NCI-H2171 (cell line): ENCODE measurements around the gene PIGQ.

Experiments
- DNase-seq: peaks from one replicate; lab custom pipeline; 2025; lab: John Stamatoyannopoulos, UW

The PIGQ gene

GRCh38 chr16:606656-607307 is 37.0 kb downstream of the PIGQ start:
- DNase-seq = no peak

DNA sequence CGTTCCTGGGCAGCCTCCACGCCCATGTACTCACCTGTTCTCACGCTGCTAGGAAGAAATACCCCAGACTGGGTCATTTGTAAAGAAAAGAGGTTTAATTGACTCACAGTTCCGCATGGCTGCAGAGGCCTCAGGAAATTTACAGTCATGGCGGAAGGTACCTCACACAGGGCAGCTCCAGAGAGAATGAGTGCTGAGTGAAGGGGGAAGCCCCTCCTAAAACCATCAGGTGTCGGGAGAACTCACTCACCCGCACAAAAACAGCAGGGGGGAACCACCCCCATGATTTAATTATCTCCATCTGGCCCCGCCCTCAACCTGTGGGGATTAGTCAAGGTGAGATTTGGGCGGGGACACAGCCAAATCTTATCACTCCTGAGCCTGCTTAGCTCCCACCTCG is 38.3 kb downstream of the PIGQ start:
- no peak for DNase-seq

GRCh38 chr16:609316-609715 is 39.5 kb downstream of the PIGQ start:
- no peak for DNase-seq

DNA sequence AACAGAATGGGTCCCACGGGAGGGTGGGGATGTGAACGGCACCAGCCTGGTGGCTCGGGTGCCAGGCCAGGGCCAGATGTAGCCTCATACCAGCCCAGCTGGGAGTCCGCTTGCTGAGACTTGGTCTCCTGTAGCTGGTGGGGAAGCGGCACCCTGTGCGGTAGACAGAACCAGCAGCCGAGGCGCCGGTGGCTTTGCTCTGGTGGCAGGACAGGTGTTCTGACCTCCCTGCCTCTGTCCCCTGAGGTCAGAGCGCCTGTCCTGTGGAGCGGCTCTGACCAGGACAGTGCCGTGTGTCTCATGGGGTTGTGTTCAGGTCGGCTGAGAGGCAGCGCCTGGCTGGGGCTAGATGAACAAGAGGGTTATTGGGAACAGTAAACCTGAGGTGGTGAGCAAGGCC is 40.2 kb downstream of the PIGQ start:
- no peak for DNase-seq

- DNase-seq = no peak
These were observed 41.0 kb downstream of the PIGQ start for GRCh38 chr16:610513-611381.

- DNase-seq = no peak
These were observed 45.4 kb downstream of the PIGQ start for GRCh38 chr16:615122-615521.

DNA sequence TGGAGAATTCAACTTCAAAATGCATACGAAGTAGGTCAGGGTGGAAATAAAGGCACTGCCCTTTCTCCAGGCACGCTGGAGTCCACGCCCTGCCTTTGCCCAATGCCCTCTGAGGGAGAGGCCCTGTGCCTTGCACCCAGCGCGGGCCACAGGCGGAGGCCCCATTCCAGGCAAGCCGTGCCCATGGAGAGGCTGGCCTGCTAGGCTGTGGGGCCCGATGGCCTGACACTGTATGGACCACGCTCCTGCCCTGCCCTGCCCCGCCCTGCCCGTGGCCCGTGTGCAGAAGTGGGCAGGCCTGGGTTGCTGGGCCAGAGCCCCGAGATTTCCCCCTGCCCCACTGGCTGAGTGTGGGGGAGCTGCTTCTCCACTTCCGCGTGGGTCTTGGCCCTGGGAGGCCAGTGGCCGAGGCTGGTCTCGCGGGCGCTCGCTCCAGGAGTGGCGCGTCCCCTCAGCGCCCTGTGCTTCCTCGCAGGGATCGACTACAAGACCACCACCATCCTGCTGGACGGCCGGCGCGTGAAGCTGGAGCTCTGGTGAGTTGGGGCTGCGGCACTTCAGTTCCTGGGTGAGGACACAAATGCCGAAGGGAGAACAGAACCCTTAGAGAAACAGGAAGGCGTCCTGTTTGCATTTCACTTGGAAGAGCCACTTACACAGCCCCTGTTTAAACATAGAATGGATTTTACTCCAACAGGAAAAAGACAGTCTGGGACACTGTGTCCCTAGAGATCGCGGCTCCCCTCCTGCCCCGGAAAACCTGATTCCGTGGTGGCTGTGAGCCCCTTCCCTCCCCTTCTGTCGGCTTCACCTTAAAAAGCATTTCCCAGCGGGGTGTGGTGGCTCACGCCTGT is 47.2 kb downstream of the PIGQ start:
- no peak for DNase-seq

GRCh38 chr16:617855-618254 is 48.1 kb downstream of the PIGQ start:
- DNase-seq = no peak

DNA sequence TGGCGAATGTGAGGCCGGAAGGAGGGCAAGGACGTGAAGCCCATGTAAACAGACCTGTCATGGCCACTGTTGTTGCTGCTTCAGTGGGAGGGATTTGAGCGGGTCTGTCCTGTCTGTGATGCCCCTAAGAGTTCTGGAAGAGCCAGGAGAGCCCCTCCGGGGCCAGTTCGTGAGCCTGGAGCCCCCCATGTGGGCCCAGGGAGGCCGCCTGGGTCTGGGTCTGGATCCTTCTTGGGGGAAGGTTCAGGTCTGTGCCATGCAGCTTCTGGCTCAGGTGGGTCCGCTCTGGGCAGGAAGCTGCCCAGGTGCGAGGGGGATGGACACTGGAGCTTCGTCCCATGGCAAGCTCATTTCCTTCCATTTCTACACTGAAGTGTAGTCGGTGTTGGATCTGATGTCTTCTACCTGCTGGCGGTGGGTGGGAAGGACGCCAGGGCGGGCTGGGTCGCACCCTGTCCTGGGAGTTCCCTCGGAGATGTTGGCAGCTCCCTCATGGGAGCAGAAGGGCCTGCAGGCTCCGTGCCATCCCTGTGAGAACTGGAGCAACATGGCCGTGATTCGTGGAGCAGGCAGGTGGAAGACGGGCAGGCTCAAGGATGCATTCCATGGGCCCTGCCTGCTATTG is 49.8 kb downstream of the PIGQ start:
- DNase-seq = no peak

- DNase-seq = no peak
These were observed 51.1 kb downstream of the PIGQ start for GRCh38 chr16:620700-621525.

DNA sequence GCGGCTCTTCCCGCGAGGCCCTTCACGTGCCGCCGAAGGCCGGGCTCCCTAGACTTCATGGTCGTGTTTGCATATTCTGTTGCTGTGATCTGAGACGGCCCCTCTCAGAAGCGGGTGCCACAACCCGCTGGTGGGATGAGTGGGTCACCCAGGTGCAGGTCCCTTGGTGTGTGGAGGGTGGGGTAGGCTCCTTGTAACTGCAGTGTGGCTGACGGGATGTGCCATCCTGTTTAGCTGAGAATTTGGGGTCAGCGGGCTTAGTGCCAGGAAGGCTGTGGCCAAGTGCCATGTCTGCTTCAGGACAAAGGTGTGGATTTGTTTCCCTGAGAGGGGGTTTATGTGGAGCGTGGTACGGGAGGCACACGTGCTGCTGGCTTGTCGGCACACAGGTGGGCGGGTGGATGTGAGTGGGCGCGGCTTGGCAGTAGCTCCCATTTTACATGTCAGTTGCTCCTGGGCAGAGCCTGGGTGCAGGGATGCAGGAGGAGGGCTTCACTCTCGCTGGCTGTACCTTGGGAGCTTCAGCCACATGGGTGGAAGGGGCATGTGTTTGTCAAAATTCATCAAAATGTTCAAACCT is 51.8 kb downstream of the PIGQ start:
- DNase-seq = peak; percentile 45

DNA sequence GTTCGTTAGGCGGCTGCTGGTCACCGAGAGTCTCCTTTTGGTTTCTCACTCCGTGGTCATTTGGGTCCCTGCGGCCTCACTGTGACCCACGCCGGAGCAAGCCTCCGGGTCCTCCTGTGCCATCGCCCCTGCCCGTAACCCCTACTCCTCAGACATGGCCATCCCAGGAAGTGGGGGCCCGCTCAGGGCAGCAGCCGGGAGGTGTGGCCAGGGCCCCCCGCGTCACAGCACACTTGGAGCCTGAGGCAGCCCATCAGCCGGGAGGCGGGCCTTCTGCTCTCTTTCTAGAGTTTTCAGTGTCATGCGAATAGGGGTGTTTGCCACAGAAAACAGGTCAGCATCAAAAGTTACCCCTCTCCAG is 53.1 kb downstream of the PIGQ start:
- no peak for DNase-seq

GRCh38 chr16:624526-625070 is 54.8 kb downstream of the PIGQ start:
- no peak for DNase-seq

DNA sequence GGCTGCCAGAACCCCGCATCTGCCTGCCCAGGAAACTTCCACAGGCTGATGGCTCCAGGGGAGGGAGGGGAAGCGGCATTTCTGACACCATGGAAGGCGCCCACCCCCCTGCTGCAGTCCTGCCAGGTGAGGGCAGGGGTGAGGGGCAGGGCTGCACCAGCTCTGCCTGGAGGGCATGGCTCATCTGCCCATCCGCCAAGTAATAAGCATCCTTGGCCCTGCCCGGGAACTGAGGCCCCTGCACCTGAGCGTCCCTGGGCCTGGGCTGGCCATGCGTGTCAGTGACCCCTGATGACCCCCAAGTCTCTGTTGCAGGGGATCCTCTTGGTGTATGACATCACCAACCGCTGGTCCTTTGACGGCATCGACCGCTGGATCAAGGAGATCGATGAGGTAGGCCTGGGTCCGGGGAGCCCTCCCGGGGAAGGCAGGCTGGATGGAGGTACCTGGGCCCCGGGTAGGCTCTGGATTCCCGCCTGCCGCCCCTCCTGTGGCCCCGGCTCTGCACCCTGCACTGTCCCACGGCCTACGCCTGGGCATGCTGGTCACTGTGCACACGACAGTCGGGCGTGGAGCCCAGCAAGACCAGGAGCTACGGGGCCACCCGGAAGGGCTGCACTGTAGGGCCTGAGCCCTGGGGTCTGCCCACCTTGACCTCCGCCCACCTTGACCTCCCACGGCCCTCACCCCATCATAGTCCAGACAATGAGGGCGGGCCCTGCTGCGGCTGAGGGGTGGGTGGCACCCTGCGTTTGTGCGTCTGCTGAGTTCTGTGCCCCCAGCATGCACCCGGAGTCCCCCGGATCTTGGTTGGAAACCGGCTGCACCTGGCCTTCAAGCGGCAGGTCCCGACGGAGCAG is 55.6 kb downstream of the PIGQ start:
- DNase-seq = no peak

DNA sequence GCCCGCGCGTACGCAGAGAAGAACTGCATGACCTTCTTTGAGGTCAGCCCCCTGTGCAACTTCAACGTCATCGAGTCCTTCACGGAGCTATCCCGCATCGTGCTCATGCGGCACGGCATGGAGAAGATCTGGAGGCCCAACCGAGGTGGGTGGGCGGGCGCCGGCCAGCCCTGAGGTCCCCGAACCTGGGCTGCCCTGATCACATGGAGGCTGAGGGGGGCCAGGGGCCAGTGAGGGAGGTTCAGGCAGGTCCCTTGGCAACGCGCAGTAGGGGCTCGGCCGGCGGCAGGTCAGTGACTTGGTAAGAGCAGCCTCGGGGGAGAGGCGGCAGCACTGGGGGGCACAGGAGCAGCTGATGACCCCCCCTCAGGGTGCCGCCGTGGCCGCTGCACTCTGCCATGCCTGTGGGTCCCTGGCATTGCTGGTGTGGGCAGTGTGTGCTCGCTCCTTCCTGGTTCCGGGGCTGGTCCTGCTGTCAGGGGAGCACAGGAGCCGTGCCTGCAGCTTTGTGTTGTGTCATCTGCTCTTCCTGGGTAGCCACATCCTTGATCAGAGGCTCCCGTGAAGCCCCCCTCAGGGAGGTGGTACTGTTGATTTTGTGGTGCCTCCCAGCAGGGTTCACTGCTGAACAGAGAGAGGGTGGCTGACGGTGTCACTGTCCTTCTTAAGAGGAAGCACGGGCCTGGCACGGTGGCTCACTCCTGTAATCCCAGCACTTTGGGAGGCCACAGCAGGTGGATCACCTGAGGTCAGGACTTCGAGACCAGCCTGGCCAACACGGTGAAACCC is 56.4 kb downstream of the PIGQ start:
- DNase-seq = no peak

GRCh38 chr16:626787-627453 is 57.2 kb downstream of the PIGQ start:
- DNase-seq = no peak

DNA sequence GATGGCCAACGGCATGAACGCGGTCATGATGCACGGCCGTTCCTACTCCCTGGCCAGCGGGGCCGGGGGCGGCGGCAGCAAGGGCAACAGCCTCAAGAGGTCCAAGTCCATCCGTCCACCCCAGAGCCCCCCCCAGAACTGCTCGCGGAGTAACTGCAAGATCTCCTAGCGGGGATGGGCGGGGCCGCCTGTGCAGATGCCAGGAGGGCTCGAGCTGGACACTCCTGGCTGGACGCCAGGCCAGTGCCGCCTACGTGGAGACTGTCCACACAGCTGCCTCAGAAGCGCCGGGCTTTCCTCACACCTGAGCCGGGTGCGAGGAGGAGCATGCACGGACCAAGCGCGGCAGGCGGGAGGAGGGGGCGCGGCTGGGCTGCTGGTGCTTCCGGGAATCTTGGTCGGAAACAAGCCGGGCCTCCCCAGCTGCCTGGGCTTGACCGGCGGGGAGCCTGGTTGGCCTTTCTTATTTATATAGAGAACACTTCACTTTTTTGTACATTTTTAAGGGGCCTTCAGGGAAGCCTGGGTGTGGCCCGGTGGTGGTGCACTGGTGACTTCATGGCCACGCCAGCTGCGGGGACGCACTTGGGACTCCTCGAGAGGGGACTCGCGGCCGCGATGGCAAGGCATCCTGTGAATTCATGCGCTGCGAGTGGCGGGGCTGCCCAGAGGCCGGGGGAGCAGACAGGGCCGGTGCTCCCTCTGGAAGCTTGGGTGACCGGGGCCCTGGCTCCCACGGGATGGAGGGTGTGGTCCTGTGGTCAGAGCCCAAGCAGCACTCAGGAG is 57.9 kb downstream of the PIGQ start:
- DNase-seq = no peak
